Spinal cord (tissue), 10 donors: ENCODE measurements around the gene GSTM5. TPM values are rescaled to one million over a fixed set of nuclear protein-coding genes. Genes with fewer than 3 reads are reported as not detected.
A peak's percentile ranks its signal among the peaks of the same experiment; 100 is the strongest.

Source experiments
- DNase-seq, 6 donors: peaks; one replicate each; pipeline versions ENCODE4 v3.0.0 to v3.0.0-alpha.2; 2013 to 2015; ENCODE audit warnings: low spot score in 6 of 6, low read depth in 4 of 6
- H3K27ac ChIP-seq: one replicate; pipeline ENCODE4 v1.5.1; 2013; ENCODE audit warnings: low read depth, low read length, control low read depth
- H3K27me3 ChIP-seq: one replicate; pipeline ENCODE4 v1.6.1; 2013; ENCODE audit warnings: low read length; ENCODE audit not compliant: control insufficient read depth, insufficient read depth
- H3K36me3 ChIP-seq: one replicate; pipeline ENCODE4 v1.6.1; 2013; ENCODE audit warnings: low read length; ENCODE audit not compliant: control insufficient read depth, insufficient read depth
- H3K4me1 ChIP-seq: one replicate; pipeline ENCODE4 v1.6.1; 2013; ENCODE audit warnings: low read length; ENCODE audit not compliant: control insufficient read depth, insufficient read depth
- H3K4me3 ChIP-seq: one replicate; pipeline ENCODE4 v1.5.1; 2013; ENCODE audit warnings: low read depth, low read length, control low read depth
- H3K9me3 ChIP-seq: one replicate; pipeline ENCODE4 v1.6.1; 2013; ENCODE audit warnings: low read length; ENCODE audit not compliant: control insufficient read depth, insufficient read depth
- WGBS: methylation state at CpG from one replicate; pipeline ENCODE4 v1.1.5; 2013; ENCODE audit warnings: missing lambda C conversion rate; ENCODE audit not compliant: insufficient coverage; 5-methylcytosine and 5-hydroxymethylcytosine counted together
- polyA plus RNA-seq, 2 donors: library from polyadenylated mRNA; unstranded; fragments of 120-200 nt; gene quantifications; one replicate each; pipeline ENCODE4 v1.2.1, GENCODE V29; 2013; ENCODE audit not compliant: insufficient read length in 2 of 2
- total RNA-seq, 2 donors: library from RNA; depleted of rRNA in 1 of 2; stranded (reverse); fragments of 120-200 nt in 1 of 2; fragments of >200 nt in 1 of 2; gene quantifications; one replicate each; pipeline versions ENCODE4 v1.2.3 to v1.2.4, GENCODE V29; 2013 to 2014
- donor health status: healthy.

GSTM5 gene
- total and polyA plus RNA-seq, 4 donors = 6.6 to 39.9 (median 29.0) TPM

GRCh38 chr1:109722908-109723691 lies 11.0 kb downstream of the GSTM5 start:
- no peak for DNase-seq
- 81% methylated on average over 5 of the region's 7 CpGs for whole genome bisulfite sequencing

DNA sequence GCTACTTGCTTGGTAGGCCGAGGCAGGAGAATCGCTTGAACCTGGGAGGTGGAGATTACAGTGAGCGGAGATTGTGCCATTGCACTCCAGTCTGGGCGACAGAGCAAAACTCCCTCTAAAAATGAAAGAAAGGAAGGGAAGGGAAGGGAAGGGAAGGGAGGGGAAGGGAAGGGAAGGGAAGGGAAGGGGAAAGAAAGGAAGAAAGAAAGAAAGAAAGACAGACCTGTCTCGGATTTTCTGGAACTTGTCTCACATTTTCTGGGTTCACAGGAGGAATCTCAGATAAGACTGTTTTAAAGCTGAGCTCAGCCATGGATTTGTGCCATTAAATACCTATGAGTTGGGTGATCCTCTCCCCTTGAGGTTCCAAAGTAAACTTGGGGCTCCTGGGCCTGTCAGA lies 12.9 kb downstream of the GSTM5 start:
- Histone ChIP-seq H3K27ac (no peak overlapping the region), H3K4me3 (no peak overlapping the region), H3K4me1 (no peaks in the 10 kb centered on the region), H3K36me3 (no peaks in the 10 kb centered on the region), H3K27me3 (no peaks in the 10 kb centered on the region), H3K9me3 (no peaks in the 10 kb centered on the region)
- 100% methylated on average over 1 of the region's 5 CpGs for WGBS
- DNase-seq = no peak

More at GRCh38 chr1:109722908-109723691, 11.0 kb downstream of the GSTM5 start:
- H3K4me3 ChIP-seq = no peak overlapping the region
- no peaks in the 10 kb centered on the region for H3K9me3 ChIP-seq
- H3K36me3 ChIP-seq = no peaks in the 10 kb centered on the region
- H3K27ac ChIP-seq = no peak overlapping the region
- no peaks in the 10 kb centered on the region for H3K4me1 ChIP-seq
- H3K27me3 ChIP-seq = no peaks in the 10 kb centered on the region

- Histone ChIP-seq H3K27ac (no peak overlapping the region), H3K4me1 (no peaks in the 10 kb centered on the region), H3K4me3 (no peak overlapping the region), H3K36me3 (no peaks in the 10 kb centered on the region), H3K9me3 (no peaks in the 10 kb centered on the region), H3K27me3 (no peaks in the 10 kb centered on the region)
- 96% methylated on average over 3 of the region's 4 CpGs for WGBS
- DNase-seq = no peak
Observed at GRCh38 chr1:109725510-109725909, 13.5 kb downstream of the GSTM5 start.

- Histone ChIP-seq H3K27ac (no peak overlapping the region), H3K36me3 (no peaks in the 10 kb centered on the region), H3K27me3 (no peaks in the 10 kb centered on the region), H3K4me1 (no peaks in the 10 kb centered on the region), H3K4me3 (no peak overlapping the region), H3K9me3 (no peaks in the 10 kb centered on the region)
- no peak for DNase-seq
- 25% methylated on average over 1 of the region's 1 CpG for WGBS
Observed at GRCh38 chr1:109726007-109726406, 14.0 kb downstream of the GSTM5 start.

DNA sequence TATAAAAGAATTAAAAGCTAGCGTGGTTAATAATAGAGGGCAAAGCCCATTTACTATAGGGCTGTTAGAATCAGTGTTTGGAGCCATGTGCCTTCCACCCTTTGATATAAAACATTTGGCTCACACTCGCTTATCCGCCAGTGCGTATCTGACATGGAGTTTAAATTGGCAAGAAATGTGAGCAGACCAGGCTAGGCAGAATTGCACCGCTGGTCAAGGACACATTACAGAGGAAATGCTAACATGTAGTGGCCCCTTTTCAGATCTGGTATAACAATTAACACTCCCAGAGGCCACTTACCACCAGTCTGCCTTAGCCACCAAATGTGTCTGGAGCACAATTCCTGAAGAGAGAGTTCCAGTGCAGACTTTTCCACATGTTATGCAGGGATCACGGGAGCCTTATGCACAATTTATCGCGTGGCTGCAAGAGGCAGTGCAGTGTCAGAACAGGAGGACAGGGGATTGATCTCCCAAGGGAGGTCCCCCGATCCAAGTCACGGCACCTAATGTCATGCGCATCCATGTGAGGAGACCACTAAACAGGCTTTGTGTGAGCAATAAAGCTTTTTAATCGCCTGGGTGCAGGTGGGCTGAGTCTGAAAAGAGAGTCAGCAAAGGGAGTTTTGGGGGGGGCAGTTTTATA lies 14.8 kb downstream of the GSTM5 start:
- H3K27ac ChIP-seq = no peak overlapping the region
- no peaks in the 10 kb centered on the region for H3K27me3 ChIP-seq
- WGBS = 92% methylated on average over 11 of the region's 12 CpGs
- no peaks in the 10 kb centered on the region for H3K36me3 ChIP-seq
- no peaks in the 10 kb centered on the region for H3K4me1 ChIP-seq
- H3K9me3 ChIP-seq = no peaks in the 10 kb centered on the region
- no peak overlapping the region for H3K4me3 ChIP-seq
- no peak for DNase-seq

GRCh38 chr1:109728870-109729269 lies 16.8 kb downstream of the GSTM5 start:
- H3K4me1 ChIP-seq = no peaks in the 10 kb centered on the region
- H3K4me3 ChIP-seq = no peak overlapping the region
- H3K27ac ChIP-seq = no peak overlapping the region
- no peak for DNase-seq
- 100% methylated on average over 5 of the region's 7 CpGs for WGBS
- no peaks in the 10 kb centered on the region for H3K27me3 ChIP-seq
- H3K9me3 ChIP-seq = no peaks in the 10 kb centered on the region
- no peaks in the 10 kb centered on the region for H3K36me3 ChIP-seq

DNA sequence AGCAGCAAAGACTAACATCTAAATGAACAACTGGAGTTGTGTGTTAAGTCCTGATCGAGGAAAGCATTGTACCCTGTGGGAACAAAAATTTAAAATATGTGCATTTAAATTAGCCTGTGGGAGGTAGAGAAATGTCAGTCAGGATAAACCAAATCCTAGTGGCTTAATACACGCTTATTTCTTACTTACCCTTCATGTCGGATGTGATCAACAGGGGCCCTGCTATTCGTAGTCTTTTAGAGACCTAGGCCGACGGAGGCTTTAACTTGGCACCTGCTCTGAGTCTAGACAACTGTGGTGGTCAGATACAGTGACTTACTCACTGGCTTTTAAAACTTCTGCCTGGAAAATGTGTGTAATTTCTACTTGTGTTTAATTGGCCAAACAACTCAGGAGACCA lies 18.6 kb downstream of the GSTM5 start:
- Histone ChIP-seq H3K27me3 (no peaks in the 10 kb centered on the region), H3K27ac (no peak overlapping the region), H3K4me1 (no peaks in the 10 kb centered on the region), H3K4me3 (no peak overlapping the region), H3K36me3 (no peaks in the 10 kb centered on the region), H3K9me3 (no peaks in the 10 kb centered on the region)
- 62% methylated on average over 5 of the region's 6 CpGs for WGBS
- no peak for DNase-seq

DNA sequence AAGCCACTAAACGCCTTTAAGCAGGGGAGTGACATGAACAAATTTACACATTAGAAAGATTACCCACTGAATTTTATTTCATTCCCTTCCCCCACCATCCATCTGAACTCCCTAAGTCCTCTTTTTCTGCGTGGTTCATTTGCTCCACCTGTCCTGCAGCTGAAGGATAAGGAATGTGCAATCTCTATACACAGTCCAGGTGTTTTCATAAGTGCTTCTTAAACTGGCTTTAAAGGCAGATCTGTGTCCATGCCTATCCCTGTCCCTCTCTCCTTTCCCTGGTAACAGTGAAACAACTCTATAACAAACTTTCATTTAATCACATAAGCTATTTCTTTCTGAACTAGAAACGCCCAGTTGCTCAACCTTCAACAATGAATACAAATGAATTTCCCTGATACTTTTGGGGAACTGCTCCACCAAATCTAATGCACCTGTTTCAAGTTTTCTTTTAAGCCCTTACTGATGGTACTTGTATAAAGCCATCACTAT lies 20.4 kb downstream of the GSTM5 start:
- no peak overlapping the region for H3K4me3 ChIP-seq
- DNase-seq = peak in 1 of 6 donors; percentile 17
- H3K9me3 ChIP-seq = no peaks in the 10 kb centered on the region
- WGBS = 71% methylated on average over 1 of the region's 3 CpGs
- H3K36me3 ChIP-seq = peaks cover 8% of the 10 kb centered on the region
- no peaks in the 10 kb centered on the region for H3K4me1 ChIP-seq
- H3K27ac ChIP-seq = no peak overlapping the region
- no peaks in the 10 kb centered on the region for H3K27me3 ChIP-seq

DNA sequence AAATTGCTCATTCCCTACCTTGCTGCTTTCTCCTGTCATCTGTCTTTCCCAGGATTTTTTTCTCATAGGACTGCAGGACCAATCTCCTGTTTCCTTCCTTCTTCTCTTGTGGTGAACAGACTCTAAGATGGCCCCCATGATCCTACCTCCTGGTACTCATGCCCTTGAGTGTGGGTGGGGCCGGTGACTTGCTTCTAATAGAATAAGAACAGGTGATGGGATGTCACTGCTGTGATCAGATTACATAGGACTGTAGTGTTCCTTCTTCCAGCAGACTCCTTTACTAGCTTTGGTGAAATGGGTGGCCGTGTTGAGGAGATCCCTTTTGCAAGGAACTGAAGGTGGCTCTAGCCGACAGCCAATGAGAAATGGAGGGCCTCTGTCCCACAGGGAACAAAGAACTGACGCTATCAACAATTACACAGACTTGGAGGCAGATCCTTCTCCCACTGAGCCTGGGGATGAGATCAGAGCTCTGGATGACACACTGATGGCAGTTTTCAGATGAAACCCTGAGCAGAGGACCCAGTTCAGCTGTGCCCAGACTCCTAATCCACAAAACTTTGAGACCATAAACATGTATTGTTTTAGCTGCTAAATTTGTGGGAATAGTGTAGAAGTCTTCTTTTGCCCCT lies 21.3 kb downstream of the GSTM5 start:
- 85% methylated on average over 2 of the region's 4 CpGs for WGBS
- no peak overlapping the region for H3K27ac ChIP-seq
- DNase-seq = no peak

More for the DNA sequence above, 21.3 kb downstream of the GSTM5 start:
- Histone ChIP-seq H3K27me3 (no peaks in the 10 kb centered on the region), H3K4me3 (no peak overlapping the region), H3K36me3 (peaks cover 17% of the 10 kb centered on the region), H3K4me1 (no peaks in the 10 kb centered on the region), H3K9me3 (no peaks in the 10 kb centered on the region)
